GM18517 (cell line): ENCODE measurements around the gene CPSF6.

Experiments
- ATAC-seq: cut with Tn5 transposase; IDR thresholded peaks from one replicate; pipeline ENCODE4 v1.9.1; 2021; ENCODE audit warnings: mild to moderate bottlenecking, moderate library complexity; ENCODE audit not compliant: unreplicated experiment

The CPSF6 gene

DNA sequence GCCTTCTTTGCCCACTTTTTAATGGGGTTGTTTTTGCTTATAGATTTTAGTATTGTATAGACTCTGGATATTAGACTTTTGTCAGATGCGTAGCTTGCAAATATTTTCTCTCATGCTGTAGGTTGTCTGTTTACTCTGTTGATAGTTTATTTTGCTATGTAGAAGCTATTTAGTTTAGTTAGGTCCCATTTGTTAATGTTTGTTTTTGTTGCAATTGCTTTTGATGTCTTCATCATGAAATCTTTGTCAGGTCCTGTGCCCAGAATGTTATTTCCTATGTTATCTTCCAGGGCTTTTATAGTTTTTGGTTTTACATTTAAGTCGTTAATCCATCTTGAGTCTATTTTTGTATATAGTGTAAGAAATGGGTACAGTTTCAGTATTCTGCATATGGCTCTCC lies 78.9 kb downstream of the CPSF6 start:
- ATAC-seq: no peak

DNA sequence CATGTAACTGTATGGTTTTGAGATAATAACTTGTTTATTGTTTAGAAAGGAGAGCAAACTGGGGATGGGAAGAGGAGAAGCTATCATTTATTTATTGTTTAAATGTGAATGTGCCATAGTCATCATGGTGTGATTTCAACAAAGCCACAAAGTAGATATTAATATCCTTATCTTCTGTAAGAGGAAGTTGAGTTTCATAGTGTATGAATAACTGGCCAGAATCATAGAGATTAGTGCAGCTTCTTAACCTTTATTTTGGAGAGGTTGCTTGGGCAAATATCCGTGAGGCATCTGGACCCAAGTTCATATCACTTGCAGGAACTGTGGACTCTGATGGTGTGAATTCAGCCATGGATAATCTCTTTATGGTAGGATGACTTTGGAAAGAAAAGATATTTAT lies 82.0 kb downstream of the CPSF6 start:
- ATAC-seq: no peak
